WERI-Rb-1 (cell line): ENCODE data around the gene PNP.

Source experiments
- DNase-seq: peaks from one replicate; pipeline ENCODE4 v3.0.0-alpha.2; 2020
- H3K27ac ChIP-seq: fragments of 250-450 bp; sonication (Bioruptor Pico); 2 replicates; pipeline ENCODE4 v1.5.1; 2020; ENCODE audit warnings: mild to moderate bottlenecking, moderate library complexity
- H3K27me3 ChIP-seq: fragments of 250-450 bp; sonication (Bioruptor Pico); 2 replicates; pipeline ENCODE4 v1.5.1; 2021; ENCODE audit warnings: mild to moderate bottlenecking, low read depth, moderate library complexity; ENCODE audit not compliant: insufficient read depth, severe bottlenecking
- H3K36me3 ChIP-seq: fragments of 250-450 bp; sonication (Bioruptor Pico); 2 replicates; pipeline ENCODE4 v1.5.1; 2020; ENCODE audit warnings: mild to moderate bottlenecking, moderate library complexity
- H3K4me3 ChIP-seq: 2 replicates; pipeline ENCODE4 v1.5.1; 2011; ENCODE audit warnings: low read depth, mild to moderate bottlenecking, control low read depth, low read length
- H3K9me3 ChIP-seq: fragments of 250-450 bp; sonication (Bioruptor Pico); 2 replicates; pipeline ENCODE4 v1.5.1; 2021; ENCODE audit warnings: mild to moderate bottlenecking, moderate library complexity; ENCODE audit not compliant: severe bottlenecking
- TF ChIP-seq, protein P1 (sequence below): IDR thresholded peaks from 2 replicates; pipeline ENCODE4 v1.5.1; 2011; ENCODE audit warnings: low read depth, mild to moderate bottlenecking, control low read depth, inconsistent platforms, low read length

The PNP gene

DNA sequence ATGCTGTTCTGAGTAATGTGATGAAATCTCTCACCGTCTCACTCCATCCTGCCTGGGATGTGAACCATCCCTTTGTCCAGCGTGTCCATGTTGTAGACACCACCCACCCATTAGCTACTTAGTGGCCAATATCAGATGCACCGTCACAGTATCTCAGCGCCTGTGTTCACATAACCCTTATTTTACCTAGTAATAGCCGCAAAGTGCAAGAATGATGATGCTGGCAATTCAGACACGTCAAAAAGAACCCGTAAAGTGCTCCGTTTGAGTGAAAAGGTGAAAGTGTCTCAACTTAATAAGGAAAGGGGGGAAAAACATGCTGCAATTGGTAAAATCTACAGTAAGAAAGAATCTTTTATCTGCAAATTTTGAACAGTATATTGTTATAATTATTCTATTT lies 39.2 kb downstream of the PNP start:
- no peak for DNase-seq
- TF ChIP-seq, protein P1, sequence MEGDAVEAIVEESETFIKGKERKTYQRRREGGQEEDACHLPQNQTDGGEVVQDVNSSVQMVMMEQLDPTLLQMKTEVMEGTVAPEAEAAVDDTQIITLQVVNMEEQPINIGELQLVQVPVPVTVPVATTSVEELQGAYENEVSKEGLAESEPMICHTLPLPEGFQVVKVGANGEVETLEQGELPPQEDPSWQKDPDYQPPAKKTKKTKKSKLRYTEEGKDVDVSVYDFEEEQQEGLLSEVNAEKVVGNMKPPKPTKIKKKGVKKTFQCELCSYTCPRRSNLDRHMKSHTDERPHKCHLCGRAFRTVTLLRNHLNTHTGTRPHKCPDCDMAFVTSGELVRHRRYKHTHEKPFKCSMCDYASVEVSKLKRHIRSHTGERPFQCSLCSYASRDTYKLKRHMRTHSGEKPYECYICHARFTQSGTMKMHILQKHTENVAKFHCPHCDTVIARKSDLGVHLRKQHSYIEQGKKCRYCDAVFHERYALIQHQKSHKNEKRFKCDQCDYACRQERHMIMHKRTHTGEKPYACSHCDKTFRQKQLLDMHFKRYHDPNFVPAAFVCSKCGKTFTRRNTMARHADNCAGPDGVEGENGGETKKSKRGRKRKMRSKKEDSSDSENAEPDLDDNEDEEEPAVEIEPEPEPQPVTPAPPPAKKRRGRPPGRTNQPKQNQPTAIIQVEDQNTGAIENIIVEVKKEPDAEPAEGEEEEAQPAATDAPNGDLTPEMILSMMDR = no peak
- H3K4me3 ChIP-seq = no peak overlapping the region
- H3K27me3 ChIP-seq = peaks cover 17% of the 10 kb centered on the region
- H3K9me3 ChIP-seq = no peaks in the 10 kb centered on the region
- H3K36me3 ChIP-seq = no peaks in the 10 kb centered on the region
- no peak overlapping the region for H3K27ac ChIP-seq

DNA sequence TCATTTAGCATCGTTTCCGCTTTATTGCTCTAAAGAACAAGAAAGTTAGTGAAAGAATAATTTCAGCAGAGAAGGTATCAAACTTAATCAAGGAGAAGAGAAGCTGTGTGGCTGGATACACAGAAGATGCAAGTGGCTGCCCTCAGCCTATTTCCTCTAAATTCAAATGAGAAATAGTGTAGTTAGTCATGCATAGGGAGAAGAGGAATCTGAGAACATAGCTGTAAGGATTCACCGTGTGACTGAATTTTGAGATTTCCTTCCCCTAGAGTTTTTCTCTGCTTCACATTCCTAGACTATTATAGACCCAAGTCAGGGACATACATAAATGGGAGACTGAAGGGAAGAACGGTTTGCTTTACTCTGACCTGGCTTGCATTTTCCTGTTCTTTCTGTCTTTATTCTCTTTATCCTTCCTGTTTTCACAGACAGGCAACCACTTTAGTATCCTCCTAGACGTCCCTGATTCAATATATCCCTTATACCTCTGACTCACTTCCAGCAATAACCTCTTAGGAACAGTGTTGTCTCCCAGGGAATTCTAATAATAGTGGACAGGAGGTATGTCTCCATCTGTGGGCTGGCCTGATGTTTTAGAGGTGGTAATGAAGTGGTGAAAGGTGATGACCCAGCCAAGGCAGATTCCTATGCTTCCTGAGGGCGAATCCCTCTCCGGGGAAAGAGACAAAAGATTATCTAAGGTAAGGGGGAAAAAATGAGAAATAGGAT lies 43.1 kb downstream of the PNP start:
- Histone ChIP-seq H3K27me3 (peaks cover 23% of the 10 kb centered on the region), H3K27ac (no peak overlapping the region), H3K9me3 (no peaks in the 10 kb centered on the region), H3K36me3 (no peaks in the 10 kb centered on the region), H3K4me3 (no peak overlapping the region)
- DNase-seq = no peak
- TF ChIP-seq, protein P1 = no peak

DNA sequence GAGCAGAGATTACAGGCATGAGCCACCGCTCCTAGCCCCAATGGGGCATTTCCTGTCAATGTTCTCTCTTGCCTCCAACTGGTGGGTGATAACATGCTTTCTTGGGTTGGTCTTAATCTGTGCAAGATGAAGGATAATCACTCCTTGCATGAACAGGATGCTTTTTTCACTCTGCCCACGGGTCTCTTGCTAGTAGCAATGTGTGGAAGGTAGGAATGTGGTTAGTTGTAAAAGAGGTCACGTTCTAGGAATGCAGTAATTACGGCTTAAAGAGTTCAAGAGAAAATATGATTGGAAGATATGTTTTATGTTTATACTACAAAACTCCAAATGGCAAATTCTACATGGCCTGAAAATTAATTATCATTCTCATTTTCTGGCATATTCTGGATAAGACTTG lies 46.6 kb downstream of the PNP start:
- H3K36me3 ChIP-seq = no peaks in the 10 kb centered on the region
- DNase-seq = no peak
- TF ChIP-seq, protein P1 = no peak
- H3K9me3 ChIP-seq = no peaks in the 10 kb centered on the region
- no peak overlapping the region for H3K4me3 ChIP-seq
- H3K27me3 ChIP-seq = peaks cover 16% of the 10 kb centered on the region
- H3K27ac ChIP-seq = no peak overlapping the region

DNA sequence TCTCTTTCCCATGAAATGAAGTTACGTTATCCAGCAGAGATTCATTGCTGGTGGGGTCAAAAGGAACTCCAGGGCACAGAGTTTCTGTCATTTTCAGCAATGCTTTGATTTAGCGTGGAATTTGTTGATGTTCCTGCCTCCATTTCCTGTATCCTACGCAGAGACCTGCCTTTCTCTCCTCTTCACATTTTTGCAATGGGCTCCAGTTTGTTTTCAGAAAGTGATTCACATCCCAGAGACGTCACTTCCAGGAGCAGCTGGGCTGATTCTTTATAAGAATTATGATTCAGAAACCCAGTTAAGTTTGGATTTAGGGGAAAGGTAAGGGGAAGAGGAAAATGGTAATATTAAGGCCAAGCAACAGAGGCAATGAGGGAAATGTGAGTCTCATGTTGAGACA lies 47.7 kb downstream of the PNP start:
- Histone ChIP-seq H3K27me3 (peaks cover 8% of the 10 kb centered on the region), H3K36me3 (no peaks in the 10 kb centered on the region), H3K9me3 (no peaks in the 10 kb centered on the region), H3K4me3 (no peak overlapping the region), H3K27ac (no peak overlapping the region)
- no peak for DNase-seq
- TF ChIP-seq, protein P1 = no peak

DNA sequence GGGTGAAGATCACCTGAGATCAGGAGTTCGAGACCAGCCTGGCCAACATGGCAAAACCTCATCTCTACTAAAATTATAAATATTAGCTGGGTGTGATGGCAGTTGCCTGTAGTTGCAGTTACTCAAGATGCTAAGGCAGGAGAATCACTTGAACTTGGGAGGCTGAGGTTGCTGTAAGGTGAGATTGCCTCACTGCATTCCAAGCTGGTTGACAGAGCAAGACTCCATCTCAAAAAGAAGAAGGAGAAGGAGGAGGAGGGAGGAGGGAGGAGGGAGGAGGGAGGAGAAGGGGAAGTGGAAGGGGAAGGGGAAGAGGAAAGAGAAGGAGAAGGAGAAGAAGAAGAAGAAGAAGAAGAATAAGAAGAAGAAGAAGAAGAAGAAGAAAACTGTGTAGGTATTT lies 53.1 kb downstream of the PNP start:
- Histone ChIP-seq H3K9me3 (no peaks in the 10 kb centered on the region), H3K27me3 (peaks cover 21% of the 10 kb centered on the region), H3K36me3 (no peaks in the 10 kb centered on the region), H3K4me3 (no peak overlapping the region), H3K27ac (no peak overlapping the region)
- DNase-seq = no peak
- TF ChIP-seq, protein P1 = no peak

DNA sequence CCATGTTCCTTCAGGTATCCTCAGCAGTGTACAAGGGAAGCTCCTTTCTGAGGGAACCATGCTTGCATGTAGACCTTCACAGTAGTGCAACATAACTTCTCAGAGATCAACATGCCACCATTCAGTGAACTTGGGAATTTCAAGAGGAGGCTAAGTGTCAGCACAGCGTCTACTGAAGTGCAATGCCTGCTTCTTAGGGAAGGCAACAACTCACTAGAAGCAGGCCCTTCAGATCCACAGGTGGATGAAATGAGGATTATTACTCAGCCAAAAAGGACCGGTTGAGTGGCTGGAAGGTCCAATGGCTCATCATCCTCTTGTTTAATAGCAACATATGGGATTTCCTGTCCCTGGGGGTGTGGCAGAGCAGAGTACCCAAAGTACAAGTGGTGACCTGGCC lies 54.8 kb downstream of the PNP start:
- H3K36me3 ChIP-seq = no peaks in the 10 kb centered on the region
- H3K4me3 ChIP-seq = no peak overlapping the region
- no peak overlapping the region for H3K27ac ChIP-seq
- peaks cover 30% of the 10 kb centered on the region for H3K27me3 ChIP-seq
- TF ChIP-seq, protein P1 = no peak
- H3K9me3 ChIP-seq = no peaks in the 10 kb centered on the region
- no peak for DNase-seq
